ENCODE results near the gene MANSC4. TPM values are rescaled to one million over a fixed set of nuclear protein-coding genes. Genes with fewer than 3 reads are reported as not detected.

MANSC4 gene
- total RNA-seq, 2 experiments from 2014 or later, result not detected

- Histone ChIP-seq H3K9me3 (ENCODE audit: low read length) (no peaks in the 10 kb centered on the region), H3K27ac (ENCODE audit: low read depth, low read length, poor library complexity, severe bottlenecking) (no peak overlapping the region), H4K20me1 (ENCODE audit: insufficient read depth, low read length) (no peaks in the 10 kb centered on the region), H3K4me1 (ENCODE audit: insufficient read depth, low read length, poor library complexity, severe bottlenecking) (peaks cover 30% of the 10 kb centered on the region), H2AFZ (ENCODE audit: low read length) (peak overlapping the region; percentile 62; the same call in 1 of the 2 replicates), H3K9me2 (ENCODE audit: insufficient read depth, low read length) (no peaks in the 10 kb centered on the region), H3K4me2 (ENCODE audit: low read length) (peak overlapping the region; percentile 61; the same call in 1 of the 2 replicates), H3K4me3 (ENCODE audit: low read depth, low read length, poor library complexity, severe bottlenecking) (no peak overlapping the region), H3K79me2 (ENCODE audit: insufficient read depth, low read depth, low read length) (no peaks in the 10 kb centered on the region), H3K36me3 (ENCODE audit: insufficient read depth, low read length) (no peaks in the 10 kb centered on the region)
- no peak for TF ChIP-seq EZH2phosphoT487 (IDR thresholded peaks at IDR 0.05; ENCODE audit: borderline replicate concordance, low read depth, low read length)
- TF ChIP-seq CTCF (conservative IDR thresholded peaks at IDR 0.05; ENCODE audit: low read length), result 0 out of 2 replicates have a peak, but pooled peaks have one; percentile 10
- no TSS peak for BruUV-seq (replicated peaks)
- peak; percentile 53 for DNase-seq (ENCODE audit: low spot score)
- ChIA-PET CTCF (ENCODE audit: unreplicated experiment) (interaction anchor here (0.6 kb wide), 1 partner anchor 74 kb away, joined by 4 read pairs; no protein-coding TSS in a partner anchor), POLR2A (interaction anchor here (0.9 to 1.7 kb wide), 6 partner anchors 10 to 34 kb away, joined by 3 to 7 read pairs (median 4); no protein-coding TSS in a partner anchor)
- intact Hi-C loops (cut with micrococcal nuclease; ENCODE audit: unreplicated experiment), result no loop called here
Observed at GRCh38 chr12:27822076-27822712, 42.2 kb upstream of the MANSC4 start.

- Histone ChIP-seq H3K9me3 (ENCODE audit: low read length) (no peaks in the 10 kb centered on the region), H3K79me2 (ENCODE audit: insufficient read depth, low read depth, low read length) (no peaks in the 10 kb centered on the region), H4K20me1 (ENCODE audit: insufficient read depth, low read length) (no peaks in the 10 kb centered on the region), H2AFZ (ENCODE audit: low read length) (peak overlapping the region; percentile 62; the same call in 1 of the 2 replicates), H3K36me3 (ENCODE audit: insufficient read depth, low read length) (no peaks in the 10 kb centered on the region), H3K4me3 (ENCODE audit: low read depth, low read length, poor library complexity, severe bottlenecking) (no peak overlapping the region), H3K4me1 (ENCODE audit: insufficient read depth, low read length, poor library complexity, severe bottlenecking) (peaks cover 30% of the 10 kb centered on the region), H3K27ac (ENCODE audit: low read depth, low read length, poor library complexity, severe bottlenecking) (no peak overlapping the region), H3K4me2 (ENCODE audit: low read length) (peak overlapping the region; percentile 61; the same call in 1 of the 2 replicates), H3K9me2 (ENCODE audit: insufficient read depth, low read length) (no peaks in the 10 kb centered on the region)
- no TSS peak for BruUV-seq (replicated peaks)
- DNase-seq (ENCODE audit: low spot score), result peak; percentile 83
- TF ChIP-seq CTCF (conservative IDR thresholded peaks at IDR 0.05; ENCODE audit: low read length) (peak; percentile 90), EZH2phosphoT487 (IDR thresholded peaks at IDR 0.05; ENCODE audit: borderline replicate concordance, low read depth, low read length) (no peak)
- ChIA-PET POLR2A (interaction anchor here (0.9 to 1.7 kb wide), 6 partner anchors 9 to 33 kb away, joined by 3 to 7 read pairs (median 4); no protein-coding TSS in a partner anchor), CTCF (ENCODE audit: unreplicated experiment) (interaction anchor here (0.6 kb wide), 1 partner anchor 75 kb away, joined by 4 read pairs; no protein-coding TSS in a partner anchor)
- intact Hi-C loops (cut with micrococcal nuclease; ENCODE audit: unreplicated experiment), result loop anchor here (1.0 kb wide), 1 partner anchor 88 kb away; no protein-coding TSS in a partner anchor
Observed at GRCh38 chr12:27821259-27821973, 41.4 kb upstream of the MANSC4 start.

Measured in OCI-LY7 (cell line).